SK-N-SH treated with all-trans-retinoic acid at 6 μM for 48 hours (cell line): ENCODE results near the gene OR9G4.

Source experiments
- ARNTL ChIP-seq: fragments of 450-650 bp; formaldehyde crosslinking; IDR thresholded peaks from 2 replicates; pipeline ENCODE4 v1.5.0; 2020; ENCODE audit warnings: low read depth, mild to moderate bottlenecking, moderate library complexity, borderline replicate concordance
- CSDC2 ChIP-seq: fragments of 250-450 bp; sonication (Bioruptor Pico); IDR thresholded peaks from 2 replicates; pipeline ENCODE4 v1.5.0; 2020; ENCODE audit warnings: mild to moderate bottlenecking, moderate library complexity
- OSR1 ChIP-seq: fragments of 250-450 bp; sonication (Bioruptor Pico); IDR thresholded peaks from 2 replicates; pipeline ENCODE4 v1.8.0; 2022; ENCODE audit warnings: moderate library complexity, mild to moderate bottlenecking, inconsistent platforms
- RARB ChIP-seq: fragments of 250-450 bp; sonication (Bioruptor Pico); IDR thresholded peaks from 2 replicates; pipeline ENCODE4 v1.8.0; 2021; ENCODE audit warnings: mild to moderate bottlenecking, moderate library complexity
- TCF4 ChIP-seq: fragments of 250-450 bp; sonication (Bioruptor Pico); IDR thresholded peaks from 2 replicates; pipeline ENCODE4 v1.8.0; 2021; ENCODE audit warnings: mild to moderate bottlenecking, moderate library complexity, borderline replicate concordance
- ZFP3 ChIP-seq: fragments of 250-450 bp; sonication (Bioruptor Pico); IDR thresholded peaks from 2 replicates; pipeline ENCODE4 v1.5.0; 2020; ENCODE audit warnings: mild to moderate bottlenecking, moderate library complexity
- ZNF565 ChIP-seq: fragments of 450-650 bp; formaldehyde crosslinking; conservative IDR thresholded peaks from 2 replicates; pipeline ENCODE4 v1.5.0; 2020; ENCODE audit warnings: low read depth, mild to moderate bottlenecking, moderate library complexity
- ZNF8 ChIP-seq: fragments of 450-650 bp; formaldehyde crosslinking; IDR thresholded peaks from 2 replicates; pipeline ENCODE4 v1.5.0; 2020; ENCODE audit warnings: mild to moderate bottlenecking, moderate library complexity
- TF ChIP-seq, protein P1 (sequence below): fragments of 250-450 bp; sonication (Bioruptor Pico); IDR thresholded peaks from 2 replicates; pipeline ENCODE4 v1.5.1; 2021; ENCODE audit warnings: mild to moderate bottlenecking, moderate library complexity
- TF ChIP-seq, protein P2 (sequence below): fragments of 250-450 bp; sonication (Bioruptor Pico); IDR thresholded peaks from 2 replicates; pipeline ENCODE4 v1.8.0; 2020; ENCODE audit warnings: mild to moderate bottlenecking, moderate library complexity, borderline replicate concordance
- TF ChIP-seq, protein P3 (sequence below): fragments of 250-450 bp; sonication (Bioruptor Pico); IDR thresholded peaks from 2 replicates; pipeline ENCODE4 v1.5.1; 2020; ENCODE audit warnings: low read depth, mild to moderate bottlenecking, moderate library complexity

DNA sequence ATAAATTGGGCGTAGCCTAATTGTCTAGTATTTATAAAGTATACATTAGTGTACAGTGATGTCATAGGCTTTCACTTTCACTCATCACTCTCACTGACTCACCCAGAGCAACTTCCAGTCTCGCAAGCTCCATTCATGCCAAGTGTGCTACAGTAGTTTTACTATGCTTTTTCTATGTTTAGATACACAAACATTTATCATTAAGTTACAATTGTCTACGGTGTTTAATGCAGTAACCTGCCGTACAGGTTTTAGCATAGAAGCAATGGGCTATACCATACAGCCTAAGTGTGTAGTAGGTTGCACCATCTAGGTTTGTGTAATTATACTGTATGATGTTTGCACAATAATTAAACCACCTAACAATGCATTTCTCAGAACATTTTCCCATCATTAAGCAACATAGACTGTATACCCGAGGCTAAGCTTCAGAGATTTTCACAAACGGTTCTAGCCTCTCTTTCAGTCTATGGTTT, 32.1 kb downstream of the OR9G4 start:
- TF ChIP-seq ZFP3 (CRISPR knock-in tag) (no peak), ARNTL (CRISPR knock-in tag) (no peak), ZNF565 (CRISPR knock-in tag) (no peak), OSR1 (no peak), ZNF8 (CRISPR knock-in tag) (no peak), TCF4 (CRISPR knock-in tag) (no peak), CSDC2 (no peak), RARB (CRISPR knock-in tag) (no peak)
- TF ChIP-seq, protein P1, sequence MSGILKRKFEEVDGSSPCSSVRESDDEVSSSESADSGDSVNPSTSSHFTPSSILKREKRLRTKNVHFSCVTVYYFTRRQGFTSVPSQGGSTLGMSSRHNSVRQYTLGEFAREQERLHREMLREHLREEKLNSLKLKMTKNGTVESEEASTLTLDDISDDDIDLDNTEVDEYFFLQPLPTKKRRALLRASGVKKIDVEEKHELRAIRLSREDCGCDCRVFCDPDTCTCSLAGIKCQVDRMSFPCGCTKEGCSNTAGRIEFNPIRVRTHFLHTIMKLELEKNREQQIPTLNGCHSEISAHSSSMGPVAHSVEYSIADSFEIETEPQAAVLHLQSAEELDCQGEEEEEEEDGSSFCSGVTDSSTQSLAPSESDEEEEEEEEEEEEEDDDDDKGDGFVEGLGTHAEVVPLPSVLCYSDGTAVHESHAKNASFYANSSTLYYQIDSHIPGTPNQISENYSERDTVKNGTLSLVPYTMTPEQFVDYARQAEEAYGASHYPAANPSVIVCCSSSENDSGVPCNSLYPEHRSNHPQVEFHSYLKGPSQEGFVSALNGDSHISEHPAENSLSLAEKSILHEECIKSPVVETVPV (CRISPR knock-in tag) = no peak
- TF ChIP-seq, protein P2, sequence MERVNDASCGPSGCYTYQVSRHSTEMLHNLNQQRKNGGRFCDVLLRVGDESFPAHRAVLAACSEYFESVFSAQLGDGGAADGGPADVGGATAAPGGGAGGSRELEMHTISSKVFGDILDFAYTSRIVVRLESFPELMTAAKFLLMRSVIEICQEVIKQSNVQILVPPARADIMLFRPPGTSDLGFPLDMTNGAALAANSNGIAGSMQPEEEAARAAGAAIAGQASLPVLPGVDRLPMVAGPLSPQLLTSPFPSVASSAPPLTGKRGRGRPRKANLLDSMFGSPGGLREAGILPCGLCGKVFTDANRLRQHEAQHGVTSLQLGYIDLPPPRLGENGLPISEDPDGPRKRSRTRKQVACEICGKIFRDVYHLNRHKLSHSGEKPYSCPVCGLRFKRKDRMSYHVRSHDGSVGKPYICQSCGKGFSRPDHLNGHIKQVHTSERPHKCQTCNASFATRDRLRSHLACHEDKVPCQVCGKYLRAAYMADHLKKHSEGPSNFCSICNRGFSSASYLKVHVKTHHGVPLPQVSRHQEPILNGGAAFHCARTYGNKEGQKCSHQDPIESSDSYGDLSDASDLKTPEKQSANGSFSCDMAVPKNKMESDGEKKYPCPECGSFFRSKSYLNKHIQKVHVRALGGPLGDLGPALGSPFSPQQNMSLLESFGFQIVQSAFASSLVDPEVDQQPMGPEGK (CRISPR knock-in tag) = no peak
- TF ChIP-seq, protein P3, sequence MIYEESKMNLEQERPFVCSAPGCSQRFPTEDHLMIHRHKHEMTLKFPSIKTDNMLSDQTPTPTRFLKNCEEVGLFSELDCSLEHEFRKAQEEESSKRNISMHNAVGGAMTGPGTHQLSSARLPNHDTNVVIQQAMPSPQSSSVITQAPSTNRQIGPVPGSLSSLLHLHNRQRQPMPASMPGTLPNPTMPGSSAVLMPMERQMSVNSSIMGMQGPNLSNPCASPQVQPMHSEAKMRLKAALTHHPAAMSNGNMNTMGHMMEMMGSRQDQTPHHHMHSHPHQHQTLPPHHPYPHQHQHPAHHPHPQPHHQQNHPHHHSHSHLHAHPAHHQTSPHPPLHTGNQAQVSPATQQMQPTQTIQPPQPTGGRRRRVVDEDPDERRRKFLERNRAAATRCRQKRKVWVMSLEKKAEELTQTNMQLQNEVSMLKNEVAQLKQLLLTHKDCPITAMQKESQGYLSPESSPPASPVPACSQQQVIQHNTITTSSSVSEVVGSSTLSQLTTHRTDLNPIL (CRISPR knock-in tag) = no peak
